Measurements from ENCODE around the gene FILIP1.

GRCh38 chr6:75284632-75285282, 208.8 kb downstream of the FILIP1 start, which contains the start of gene TMEM30A:
- TF ChIP-seq CTCF (IDR thresholded peaks at IDR 0.05) (peak in 1 of 7 experiments; percentile 9), POLR2AphosphoS5 (IDR thresholded peaks at IDR 0.05) (peak; percentile 89 to 99 (median 96))

All from stomach (tissue), 4 donors.